ENCODE results near the gene PKHD1. TPM values are rescaled to one million over a fixed set of nuclear protein-coding genes. Genes with fewer than 3 reads are reported as not detected.

PKHD1 gene
- total RNA-seq, 2 donors from 2014 or later, result 0.20 TPM

GRCh38 chr6:51585264-51585663 lies 502.1 kb downstream of the PKHD1 start:
- no peaks in the 10 kb centered on the region for H3K36me3 Mint-ChIP-seq (ENCODE audit: low read depth)
- no peak overlapping the region for H3K27ac Mint-ChIP-seq
- no peaks in the 10 kb centered on the region for H3K4me1 Mint-ChIP-seq
- no peak overlapping the region for H3K27ac ChIP-seq (ENCODE audit: low read depth, low read length)
- H3K27me3 Mint-ChIP-seq (ENCODE audit: insufficient read depth), result no peaks in the 10 kb centered on the region
- H3K36me3 ChIP-seq (ENCODE audit: control insufficient read depth, insufficient read depth, low read length), result no peaks in the 10 kb centered on the region
- no peaks in the 10 kb centered on the region for H3K9me3 ChIP-seq (ENCODE audit: control insufficient read depth, low read length)
- no peak for DNase-seq
- no peaks in the 10 kb centered on the region for H3K4me1 ChIP-seq (ENCODE audit: control insufficient read depth, insufficient read depth, low read length)
- peaks cover 9% of the 10 kb centered on the region for H3K9me3 Mint-ChIP-seq
- no peaks in the 10 kb centered on the region for H3K27me3 ChIP-seq (ENCODE audit: control insufficient read depth, insufficient read depth, low read length, poor library complexity, severe bottlenecking)
- no peak overlapping the region for H3K4me3 ChIP-seq (ENCODE audit: low read length)
- no peak overlapping the region for H3K4me3 Mint-ChIP-seq
- H3K9ac ChIP-seq (ENCODE audit: extremely low read depth, low read length, poor library complexity, severe bottlenecking), result no peak overlapping the region
- no peak for TF ChIP-seq CTCF (conservative IDR thresholded peaks at IDR 0.05)

- no peaks in the 10 kb centered on the region for H3K36me3 Mint-ChIP-seq (ENCODE audit: low read depth)
Observed at GRCh38 chr6:51584163-51584562, 503.2 kb downstream of the PKHD1 start.

GRCh38 chr6:51578994-51579393 lies 508.4 kb downstream of the PKHD1 start:
- Histone ChIP-seq H3K36me3 (ENCODE audit: control insufficient read depth, insufficient read depth, low read length) (no peaks in the 10 kb centered on the region), H3K27me3 (ENCODE audit: control insufficient read depth, insufficient read depth, low read length, poor library complexity, severe bottlenecking) (no peaks in the 10 kb centered on the region), H3K4me3 (ENCODE audit: low read length) (no peak overlapping the region), H3K9ac (ENCODE audit: extremely low read depth, low read length, poor library complexity, severe bottlenecking) (no peak overlapping the region), H3K9me3 (ENCODE audit: control insufficient read depth, low read length) (no peaks in the 10 kb centered on the region), H3K4me1 (ENCODE audit: control insufficient read depth, insufficient read depth, low read length) (no peaks in the 10 kb centered on the region), H3K27ac (ENCODE audit: low read depth, low read length) (no peak overlapping the region)
- Mint-ChIP-seq H3K27me3 (ENCODE audit: insufficient read depth) (no peaks in the 10 kb centered on the region), H3K36me3 (ENCODE audit: low read depth) (no peaks in the 10 kb centered on the region), H3K27ac (no peak overlapping the region), H3K9me3 (peaks cover 5% of the 10 kb centered on the region), H3K4me1 (no peaks in the 10 kb centered on the region), H3K4me3 (no peak overlapping the region)
- TF ChIP-seq CTCF (conservative IDR thresholded peaks at IDR 0.05), result no peak
- 83 to 84% methylated on average over 1 to 5 of the region's 5 CpGs for WGBS, 2 experiments (ENCODE audit: insufficient coverage in 1 of 2, insufficient read length in 1 of 2)
- DNase-seq, result no peak

More at GRCh38 chr6:51584163-51584562, 503.2 kb downstream of the PKHD1 start:
- DNase-seq, result no peak
- 94% methylated on average over 3 of the region's 3 CpGs; no CpG with 5 or more reads in 1 of the 2 experiments for WGBS, 2 experiments (ENCODE audit: insufficient coverage in 1 of 2, insufficient read length in 1 of 2)
- Histone ChIP-seq H3K4me1 (ENCODE audit: control insufficient read depth, insufficient read depth, low read length) (no peaks in the 10 kb centered on the region), H3K9me3 (ENCODE audit: control insufficient read depth, low read length) (no peaks in the 10 kb centered on the region), H3K27me3 (ENCODE audit: control insufficient read depth, insufficient read depth, low read length, poor library complexity, severe bottlenecking) (no peaks in the 10 kb centered on the region), H3K36me3 (ENCODE audit: control insufficient read depth, insufficient read depth, low read length) (no peaks in the 10 kb centered on the region), H3K27ac (ENCODE audit: low read depth, low read length) (no peak overlapping the region), H3K9ac (ENCODE audit: extremely low read depth, low read length, poor library complexity, severe bottlenecking) (no peak overlapping the region), H3K4me3 (ENCODE audit: low read length) (no peak overlapping the region)
- Mint-ChIP-seq H3K4me1 (no peaks in the 10 kb centered on the region), H3K27me3 (ENCODE audit: insufficient read depth) (no peaks in the 10 kb centered on the region), H3K9me3 (peaks cover 9% of the 10 kb centered on the region), H3K27ac (no peak overlapping the region), H3K4me3 (no peak overlapping the region)
- no peak for TF ChIP-seq CTCF (conservative IDR thresholded peaks at IDR 0.05)
